HG03064 (cell line): ENCODE data around the gene SNTA1.
A peak's percentile ranks its signal among the peaks of the same experiment; 100 is the strongest.
"Not testable (repeated sequence)": the region's sequence is repeated elsewhere in the genome, so short reads cannot be mapped to it uniquely, and the experiment has no call there.

Source experiments
- ATAC-seq: cut with Tn5 transposase; IDR thresholded peaks from one replicate; pipeline ENCODE4 v1.9.1; 2021; ENCODE audit warnings: low read depth; ENCODE audit not compliant: unreplicated experiment

Gene SNTA1

GRCh38 chr20:33443512-33444239, at the start of gene SNTA1:
SNTA1 (minus strand) TSS chr20:33443763; CDS start chr20:33443620, 143 bp downstream.
- no peak for ATAC-seq

- no peak for ATAC-seq
Observed at GRCh38 chr20:33490934-33491656, 47.5 kb upstream of the SNTA1 start.

- ATAC-seq: peak; percentile 32
Observed at GRCh38 chr20:33490023-33490933, 46.7 kb upstream of the SNTA1 start, which contains the start of gene CBFA2T2. CBFA2T2 (plus strand) TSS chr20:33490096; CDS start chr20:33490268, 172 bp downstream.

- peak; percentile 91 for ATAC-seq
Observed at GRCh38 chr20:33489495-33490022, 46.0 kb upstream of the SNTA1 start.

- not testable (repeated sequence) for ATAC-seq
Observed at GRCh38 chr20:33488661-33489494, 45.3 kb upstream of the SNTA1 start.

GRCh38 chr20:33488201-33488600, 44.6 kb upstream of the SNTA1 start:
- no peak for ATAC-seq

GRCh38 chr20:33483186-33483585, 39.6 kb upstream of the SNTA1 start:
- ATAC-seq: not testable (repeated sequence)

GRCh38 chr20:33482581-33482980, 39.0 kb upstream of the SNTA1 start:
- no peak for ATAC-seq

GRCh38 chr20:33481431-33481941, 37.9 kb upstream of the SNTA1 start:
- ATAC-seq: no peak

GRCh38 chr20:33480048-33480447, 36.5 kb upstream of the SNTA1 start:
- ATAC-seq: no peak

GRCh38 chr20:33477386-33478234, 34.0 kb upstream of the SNTA1 start:
- no peak for ATAC-seq

- ATAC-seq: no peak
Observed at GRCh38 chr20:33475381-33476152, 32.0 kb upstream of the SNTA1 start.

GRCh38 chr20:33474963-33475362, 31.4 kb upstream of the SNTA1 start:
- no peak for ATAC-seq

GRCh38 chr20:33474097-33474873, 30.7 kb upstream of the SNTA1 start:
- ATAC-seq: no peak

- ATAC-seq: no peak
Observed at GRCh38 chr20:33472868-33473435, 29.4 kb upstream of the SNTA1 start.

GRCh38 chr20:33470866-33471265, 27.3 kb upstream of the SNTA1 start:
- no peak for ATAC-seq

- no peak for ATAC-seq
Observed at GRCh38 chr20:33470457-33470856, 26.9 kb upstream of the SNTA1 start.
